Thoracic aorta (tissue), 2 donors: ENCODE results near the gene ZFAND3. TPM values are rescaled to one million over a fixed set of nuclear protein-coding genes. Genes with fewer than 3 reads are reported as not detected.

ENCODE experiments used
- ATAC-seq: fragments of 150-250 bp; one replicate; pipeline ENCODE4 v1.8.0; 2017; ENCODE audit warnings: low read depth; ENCODE audit not compliant: insufficient number of reproducible peaks, low FRiP score
- DNase-seq: peaks from one replicate; pipeline ENCODE4 v3.0.0-alpha.2; 2020; ENCODE audit warnings: low spot score
- H3K27ac ChIP-seq, 2 donors: fragments of 200-600 bp; sonication (generic); 1 replicate in 1 of 2; 2 replicates in 1 of 2; pipeline ENCODE4 v1.5.1; 2016; ENCODE audit warnings: mild to moderate bottlenecking in 2 of 2, moderate library complexity in 2 of 2
- H3K27me3 ChIP-seq: fragments of 200-600 bp; sonication (generic); replicated peaks from 2 replicates; pipeline ENCODE4 v1.6.0; 2016; ENCODE audit warnings: mild to moderate bottlenecking; ENCODE audit not compliant: insufficient read depth
- H3K36me3 ChIP-seq: fragments of 200-600 bp; sonication (generic); one replicate; pipeline ENCODE4 v1.5.1; 2016
- H3K4me1 ChIP-seq, 2 donors: fragments of 200-600 bp; sonication (generic); 1 replicate in 1 of 2; 2 replicates in 1 of 2; pipeline versions ENCODE4 v1.5.1 to v1.6.0; 2016; ENCODE audit warnings: low read depth in 2 of 2, mild to moderate bottlenecking in 1 of 2; ENCODE audit not compliant: control insufficient read depth in 1 of 2
- H3K4me3 ChIP-seq: fragments of 200-600 bp; sonication (generic); 2 replicates; pipeline ENCODE4 v1.5.1; 2016; ENCODE audit warnings: mild to moderate bottlenecking
- H3K9me3 ChIP-seq: fragments of 200-600 bp; sonication (generic); 2 replicates; pipeline ENCODE4 v1.5.1; 2016
- total RNA-seq, 2 donors: library from RNA; depleted of rRNA; stranded (reverse); fragments of >200 nt; gene quantifications; one replicate each; pipeline versions ENCODE4 v1.1.0 to v1.2.3, GENCODE V29; 2016
- TF ChIP-seq, protein P1 (sequence below): fragments of 200-600 bp; sonication (generic); IDR thresholded peaks from one replicate; pipeline ENCODE4 v1.5.1; 2019; ENCODE audit warnings: antibody characterized with exemption

Gene ZFAND3
- total RNA-seq, 2 donors from 2014 or later = 45.4 to 56.2 TPM

DNA sequence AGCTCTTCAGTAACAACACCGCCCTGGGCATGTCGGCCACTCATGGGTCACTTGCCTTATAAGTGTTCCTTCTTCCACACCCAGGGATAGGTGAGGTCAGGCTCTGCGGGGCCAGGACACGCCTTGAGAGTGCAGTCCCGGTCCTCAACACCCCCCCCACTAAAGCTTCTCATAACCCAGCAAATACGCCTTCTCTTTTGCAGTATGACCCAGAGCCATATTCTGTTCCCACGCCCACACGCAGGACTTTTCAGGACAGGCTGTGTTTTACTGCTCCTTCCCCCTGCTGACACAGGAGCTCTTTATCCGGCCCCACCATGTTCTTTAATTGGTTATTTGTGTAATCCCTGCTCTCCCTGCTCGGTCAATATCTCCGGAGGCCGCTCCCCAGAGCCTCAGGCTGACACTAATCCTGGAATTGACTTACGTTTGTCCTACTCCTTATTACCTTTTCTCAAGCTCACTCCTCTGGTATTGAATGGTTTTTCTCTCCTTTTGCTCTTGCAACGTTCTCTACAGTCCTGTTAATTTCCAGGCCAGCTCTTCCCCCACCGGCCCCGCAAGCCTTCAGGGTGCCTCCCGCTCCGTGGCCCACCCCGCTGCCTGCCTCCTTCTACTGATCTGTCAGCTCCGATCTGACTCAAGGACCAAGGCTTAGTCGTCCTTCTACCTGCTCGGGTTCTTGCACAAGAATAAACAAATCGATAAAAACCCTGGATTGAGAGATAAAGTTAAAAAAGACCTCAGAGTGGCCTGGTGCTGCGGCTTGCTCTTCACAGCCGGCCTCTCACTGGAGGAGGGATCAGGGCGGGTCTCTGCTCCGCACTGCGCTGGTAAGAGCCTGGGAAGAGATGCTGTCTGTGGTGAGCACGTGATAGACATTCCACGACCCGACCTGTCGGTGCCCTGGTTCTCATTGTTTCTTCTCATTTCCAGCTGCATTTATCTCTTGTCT is 357.5 kb downstream of the ZFAND3 start:
- Histone ChIP-seq H3K4me1 (no peaks in the 10 kb centered on the region), H3K9me3 (no peaks in the 10 kb centered on the region), H3K27me3 (no peaks in the 10 kb centered on the region), H3K36me3 (no peaks in the 10 kb centered on the region), H3K4me3 (no peak overlapping the region), H3K27ac (no peak overlapping the region)
- TF ChIP-seq, protein P1, sequence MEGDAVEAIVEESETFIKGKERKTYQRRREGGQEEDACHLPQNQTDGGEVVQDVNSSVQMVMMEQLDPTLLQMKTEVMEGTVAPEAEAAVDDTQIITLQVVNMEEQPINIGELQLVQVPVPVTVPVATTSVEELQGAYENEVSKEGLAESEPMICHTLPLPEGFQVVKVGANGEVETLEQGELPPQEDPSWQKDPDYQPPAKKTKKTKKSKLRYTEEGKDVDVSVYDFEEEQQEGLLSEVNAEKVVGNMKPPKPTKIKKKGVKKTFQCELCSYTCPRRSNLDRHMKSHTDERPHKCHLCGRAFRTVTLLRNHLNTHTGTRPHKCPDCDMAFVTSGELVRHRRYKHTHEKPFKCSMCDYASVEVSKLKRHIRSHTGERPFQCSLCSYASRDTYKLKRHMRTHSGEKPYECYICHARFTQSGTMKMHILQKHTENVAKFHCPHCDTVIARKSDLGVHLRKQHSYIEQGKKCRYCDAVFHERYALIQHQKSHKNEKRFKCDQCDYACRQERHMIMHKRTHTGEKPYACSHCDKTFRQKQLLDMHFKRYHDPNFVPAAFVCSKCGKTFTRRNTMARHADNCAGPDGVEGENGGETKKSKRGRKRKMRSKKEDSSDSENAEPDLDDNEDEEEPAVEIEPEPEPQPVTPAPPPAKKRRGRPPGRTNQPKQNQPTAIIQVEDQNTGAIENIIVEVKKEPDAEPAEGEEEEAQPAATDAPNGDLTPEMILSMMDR = no peak
- ATAC-seq (no peak), DNase-seq (no peak)

DNA sequence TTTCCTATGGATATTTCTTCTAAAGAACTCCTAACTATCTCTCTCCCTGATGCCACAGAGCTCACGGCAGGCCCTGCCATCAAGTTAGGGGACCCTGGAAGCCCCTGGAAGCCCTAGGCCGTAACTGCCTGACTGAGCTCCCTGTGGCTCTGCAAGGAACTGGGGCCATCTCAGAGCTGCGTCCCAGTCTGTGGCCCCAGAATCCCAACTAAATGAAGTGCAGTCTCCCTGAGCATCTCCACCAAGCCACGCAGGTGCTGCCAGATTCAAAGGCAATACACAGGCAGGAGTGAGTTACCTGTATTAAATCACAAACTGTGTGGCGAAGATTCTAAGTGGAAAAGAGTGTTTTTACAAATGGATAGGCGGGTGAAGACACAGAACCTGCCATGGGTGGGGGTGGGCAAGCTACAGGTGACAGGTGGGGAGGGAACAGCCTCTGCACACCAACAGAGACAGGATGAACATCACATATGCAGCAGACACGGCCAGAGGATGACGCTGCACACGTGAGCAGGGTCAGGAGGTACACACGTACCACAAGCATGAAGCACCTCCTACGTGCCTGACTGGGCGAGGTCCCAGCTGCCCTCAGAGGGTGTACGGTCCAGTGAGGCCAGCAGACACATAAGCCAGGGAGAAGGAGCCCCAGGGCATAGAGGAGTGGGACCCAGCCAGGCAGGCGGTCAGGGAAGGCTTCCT is 358.5 kb downstream of the ZFAND3 start:
- DNase-seq = no peak
- Histone ChIP-seq H3K27ac (no peak overlapping the region), H3K4me1 (no peaks in the 10 kb centered on the region), H3K9me3 (no peaks in the 10 kb centered on the region), H3K36me3 (no peaks in the 10 kb centered on the region), H3K27me3 (no peaks in the 10 kb centered on the region), H3K4me3 (no peak overlapping the region)
- ATAC-seq = no peak
- TF ChIP-seq, protein P1 = no peak

DNA sequence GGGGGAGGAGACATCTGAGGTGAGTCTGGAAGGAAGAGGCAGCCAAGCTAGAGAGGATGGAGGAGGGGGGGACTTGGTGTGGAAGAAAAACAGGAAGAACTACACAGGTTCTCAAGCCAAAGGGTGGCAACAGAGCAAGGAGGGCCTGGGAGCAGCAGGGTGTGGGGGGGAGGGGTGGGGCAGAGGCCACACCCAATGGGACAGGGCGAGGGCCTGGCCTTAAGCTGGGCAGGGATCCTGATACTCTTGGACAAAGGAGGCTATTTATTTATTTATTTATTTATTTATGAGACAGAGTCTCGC is 359.0 kb downstream of the ZFAND3 start:
- DNase-seq = no peak
- no peaks in the 10 kb centered on the region for H3K27me3 ChIP-seq
- no peak overlapping the region for H3K27ac ChIP-seq
- no peak for ATAC-seq
- no peaks in the 10 kb centered on the region for H3K36me3 ChIP-seq
- no peaks in the 10 kb centered on the region for H3K9me3 ChIP-seq
- TF ChIP-seq, protein P1 = no peak
- no peaks in the 10 kb centered on the region for H3K4me1 ChIP-seq
- no peak overlapping the region for H3K4me3 ChIP-seq

DNA sequence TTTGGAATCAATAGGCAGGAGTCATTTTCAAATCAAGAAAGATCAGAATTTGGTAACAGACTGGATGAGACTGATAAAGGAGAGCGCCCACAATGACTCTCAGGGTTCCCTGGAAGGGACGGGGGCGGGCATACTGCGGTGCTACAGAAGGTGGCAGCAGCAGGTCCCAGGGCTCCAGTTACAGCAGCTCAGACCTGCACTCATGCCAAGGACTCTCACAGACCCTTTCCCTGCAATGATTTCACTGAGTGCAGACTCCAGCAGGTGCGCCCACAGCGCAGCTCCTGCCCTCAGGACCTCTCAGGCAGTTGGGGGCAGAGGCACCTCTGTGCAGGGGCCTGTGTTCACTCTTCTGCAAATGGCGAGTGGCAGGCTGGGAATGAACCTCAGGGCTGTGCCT is 359.8 kb downstream of the ZFAND3 start:
- ATAC-seq = no peak
- no peaks in the 10 kb centered on the region for H3K4me1 ChIP-seq

More for the DNA sequence above, 359.8 kb downstream of the ZFAND3 start:
- TF ChIP-seq, protein P1 = no peak
- DNase-seq = no peak
- H3K27ac ChIP-seq = no peak overlapping the region
- no peaks in the 10 kb centered on the region for H3K27me3 ChIP-seq
- H3K4me3 ChIP-seq = no peak overlapping the region
- H3K36me3 ChIP-seq = no peaks in the 10 kb centered on the region
- H3K9me3 ChIP-seq = no peaks in the 10 kb centered on the region
